Glomerular visceral epithelial cell (primary cell): ENCODE measurements around the gene ABCA12.
A peak's percentile ranks its signal among the peaks of the same experiment; 100 is the strongest.
"Not testable (repeated sequence)": the region's sequence is repeated elsewhere in the genome, so short reads cannot be mapped to it uniquely, and the experiment has no call there.

Experiments
- DNase-seq: peaks from one replicate; pipeline ENCODE4 v3.0.0-alpha.2; 2016; ENCODE audit errors: extremely low spot score

Gene ABCA12

GRCh38 chr2:215138479-215138878 lies at the start of gene ABCA12:
Gene ABCA12, minus strand, starts transcription at chr2:215138626. Its CDS starts 418 bp downstream, at chr2:215138208.
- DNase-seq, result no peak

- no peak for DNase-seq
Observed at GRCh38 chr2:215188078-215188477, 49.7 kb upstream of the ABCA12 start.

GRCh38 chr2:215186021-215186420 lies 47.6 kb upstream of the ABCA12 start:
- no peak for DNase-seq

GRCh38 chr2:215178121-215178520 lies 39.7 kb upstream of the ABCA12 start:
- no peak for DNase-seq

GRCh38 chr2:215171796-215172195 lies 33.4 kb upstream of the ABCA12 start:
- DNase-seq, result no peak

- DNase-seq, result peak; percentile 46
Observed at GRCh38 chr2:215171151-215171550, 32.7 kb upstream of the ABCA12 start.

GRCh38 chr2:215166505-215166904 lies 28.1 kb upstream of the ABCA12 start:
- not testable (repeated sequence) for DNase-seq

- not testable (repeated sequence) for DNase-seq
Observed at GRCh38 chr2:215163319-215163718, 24.9 kb upstream of the ABCA12 start.

GRCh38 chr2:215161301-215161829 lies 22.9 kb upstream of the ABCA12 start:
- DNase-seq, result no peak

GRCh38 chr2:215160081-215160480 lies 21.7 kb upstream of the ABCA12 start:
- no peak for DNase-seq

- no peak for DNase-seq
Observed at GRCh38 chr2:215156453-215156852, 18.0 kb upstream of the ABCA12 start.

GRCh38 chr2:215149894-215150293 lies 11.5 kb upstream of the ABCA12 start:
- no peak for DNase-seq

GRCh38 chr2:215149486-215149885 lies 11.1 kb upstream of the ABCA12 start:
- DNase-seq, result no peak

GRCh38 chr2:215149060-215149459 lies 10.6 kb upstream of the ABCA12 start:
- DNase-seq, result no peak

- DNase-seq, result no peak
Observed at GRCh38 chr2:215145611-215146010, 7.2 kb upstream of the ABCA12 start.

GRCh38 chr2:215144106-215144875 lies 5.9 kb upstream of the ABCA12 start:
- no peak for DNase-seq

- DNase-seq, result no peak
Observed at GRCh38 chr2:215143458-215143857, 5.0 kb upstream of the ABCA12 start.

- no peak for DNase-seq
Observed at GRCh38 chr2:215141706-215142105, 3.3 kb upstream of the ABCA12 start.

- no peak for DNase-seq
Observed at GRCh38 chr2:215140166-215140707, 1.8 kb upstream of the ABCA12 start.

- DNase-seq, result peak; percentile 68
Observed at GRCh38 chr2:215137741-215138340, 585 bp downstream of the ABCA12 start.

- no peak for DNase-seq
Observed at GRCh38 chr2:215137329-215137686, 1.1 kb downstream of the ABCA12 start.

GRCh38 chr2:215136669-215137328 lies 1.6 kb downstream of the ABCA12 start:
- peak; percentile 67 for DNase-seq
